Osteocyte (in vitro differentiated cells): ENCODE data around the gene NPTN. TPM values are rescaled to one million over a fixed set of nuclear protein-coding genes. Genes with fewer than 3 reads are reported as not detected.

Experiments used
- DNase-seq: peaks from one replicate; pipeline ENCODE4 v3.0.0; 2021; ENCODE audit warnings: mixed read lengths; ENCODE audit not compliant: unreplicated experiment; ENCODE audit errors: extremely low spot score
- H3K27ac Mint-ChIP-seq: one replicate; pipeline ENCODE4 v1.8.0; 2021; ENCODE audit warnings: mild to moderate bottlenecking, mixed read lengths; ENCODE audit not compliant: unreplicated experiment
- H3K27me3 Mint-ChIP-seq: one replicate; pipeline ENCODE4 v1.8.0; 2021; ENCODE audit warnings: mixed read lengths; ENCODE audit not compliant: unreplicated experiment
- H3K36me3 Mint-ChIP-seq: one replicate; pipeline ENCODE4 v1.8.0; 2021; ENCODE audit warnings: mixed read lengths; ENCODE audit not compliant: unreplicated experiment
- H3K4me1 Mint-ChIP-seq: one replicate; pipeline ENCODE4 v1.8.0; 2021; ENCODE audit warnings: mixed read lengths; ENCODE audit not compliant: unreplicated experiment
- H3K4me3 Mint-ChIP-seq: one replicate; pipeline ENCODE4 v1.8.0; 2021; ENCODE audit warnings: mild to moderate bottlenecking, moderate library complexity, mixed read lengths; ENCODE audit not compliant: unreplicated experiment
- H3K9me3 Mint-ChIP-seq: one replicate; pipeline ENCODE4 v1.8.0; 2021; ENCODE audit warnings: mixed read lengths; ENCODE audit not compliant: unreplicated experiment
- CTCF ChIP-seq: fragments of 200-600 bp; sonication (generic); IDR thresholded peaks from 2 replicates; pipeline ENCODE4 v1.5.0; 2021; ENCODE audit warnings: antibody characterized with exemption, mild to moderate bottlenecking, moderate library complexity
- total RNA-seq: library from RNA; stranded (reverse); gene quantifications from 2 replicates; pipeline ENCODE4 v1.2.1, GENCODE V29; 2021

The NPTN gene
- total RNA-seq, 1 donor from 2014 or later = 192 TPM

GRCh38 chr15:73515527-73515926 lies 117.7 kb downstream of the NPTN start:
- no peak overlapping the region for H3K4me3 Mint-ChIP-seq
- H3K27me3 Mint-ChIP-seq = peaks cover 3% of the 10 kb centered on the region
- no peak for TF ChIP-seq CTCF
- peaks cover 1% of the 10 kb centered on the region for H3K4me1 Mint-ChIP-seq
- DNase-seq = no peak
- no peak overlapping the region for H3K27ac Mint-ChIP-seq
- no peaks in the 10 kb centered on the region for H3K9me3 Mint-ChIP-seq
- no peaks in the 10 kb centered on the region for H3K36me3 Mint-ChIP-seq

Other genes with a start within 250 kb of the NPTN start
- gene REC114, start 190.2 kb downstream of the NPTN start, total RNA-seq = not detected in 2 replicates
- gene CD276, start 51.0 kb upstream of the NPTN start, total RNA-seq = 147 and 153 TPM in 2 replicates
- gene INSYN1, start 120.0 kb upstream of the NPTN start, total RNA-seq = 7.9 and 8.0 TPM in 2 replicates
- not detected in 2 replicates for gene TBC1D21, start 240.2 kb upstream of the NPTN start, total RNA-seq